Thymus (tissue), 11 donors: ENCODE data around the gene TFEB. TPM values are rescaled to one million over a fixed set of nuclear protein-coding genes. Genes with fewer than 3 reads are reported as not detected.

Experiments
- DNase-seq, 9 donors: peaks; one replicate each; pipeline ENCODE4 v3.0.0-alpha.2; 2013; ENCODE audit warnings: low spot score in 9 of 9, low read depth in 6 of 9, missing footprints in 1 of 9
- H3K27ac ChIP-seq, 2 donors: one replicate each; pipeline ENCODE4 v1.5.1; 2013; ENCODE audit warnings: control low read depth in 1 of 2, low read depth in 1 of 2, low read length in 1 of 2, mild to moderate bottlenecking in 1 of 2, moderate library complexity in 1 of 2
- H3K27me3 ChIP-seq, 2 donors: one replicate each; pipeline ENCODE4 v1.5.1; 2013; ENCODE audit warnings: low read length in 1 of 2; ENCODE audit not compliant: control insufficient read depth in 2 of 2, insufficient read depth in 1 of 2
- H3K36me3 ChIP-seq, 2 donors: one replicate each; pipeline ENCODE4 v1.5.1; 2013; ENCODE audit warnings: low read length in 1 of 2, mild to moderate bottlenecking in 1 of 2, moderate library complexity in 1 of 2; ENCODE audit not compliant: control insufficient read depth in 2 of 2, insufficient read depth in 2 of 2
- H3K4me1 ChIP-seq, 2 donors: one replicate each; pipeline ENCODE4 v1.5.1; 2013; ENCODE audit warnings: low read length in 2 of 2; ENCODE audit not compliant: control insufficient read depth in 2 of 2, insufficient read depth in 2 of 2
- H3K4me3 ChIP-seq, 2 donors: one replicate each; pipeline ENCODE4 v1.5.1; 2013; ENCODE audit warnings: low read length in 2 of 2, control low read depth in 1 of 2, mild to moderate bottlenecking in 1 of 2
- H3K9me3 ChIP-seq, 2 donors: one replicate each; pipeline ENCODE4 v1.5.1; 2013; ENCODE audit warnings: low read length in 1 of 2, mild to moderate bottlenecking in 1 of 2; ENCODE audit not compliant: control insufficient read depth in 2 of 2, insufficient read depth in 1 of 2
- WGBS: extraction: QIAGEN DNeasy Blood & Tissue Kit; methylation state at CpG from one replicate; pipeline ENCODE4 v1.1.7; 2013; 5-methylcytosine and 5-hydroxymethylcytosine counted together
- polyA plus RNA-seq: library from polyadenylated mRNA; stranded (reverse); fragments of 200-250 nt; gene quantifications from one replicate; pipeline ENCODE4 v1.2.3, GENCODE V29; 2013
- total RNA-seq: library from RNA; stranded (reverse); fragments of 120-200 nt; gene quantifications from one replicate; pipeline ENCODE4 v1.2.4, GENCODE V29; 2013
- donor health status: healthy.

The TFEB gene
- total and polyA plus RNA-seq, 2 donors: 6.1 to 22.8 TPM

- Histone ChIP-seq H3K27ac (peak overlapping the region in 1 of 2 donors; percentile 11), H3K9me3 (peaks cover 0 to 3% of the 10 kb centered on the region in 2 donors), H3K27me3 (peaks cover 0 to 2% of the 10 kb centered on the region in 2 donors), H3K4me1 (no peaks in the 10 kb centered on the region), H3K36me3 (no peaks in the 10 kb centered on the region), H3K4me3 (no peak overlapping the region)
- no peak for DNase-seq
- 91% methylated on average over 15 of the region's 15 CpGs for WGBS
Observed at GRCh38 chr6:41697861-41698781, 37.3 kb downstream of the TFEB start.

- Histone ChIP-seq H3K27ac (no peak overlapping the region), H3K36me3 (no peaks in the 10 kb centered on the region), H3K4me1 (no peaks in the 10 kb centered on the region), H3K27me3 (peaks cover 0 to 2% of the 10 kb centered on the region in 2 donors), H3K9me3 (peaks cover 0 to 3% of the 10 kb centered on the region in 2 donors), H3K4me3 (no peak overlapping the region)
- 97% methylated on average over 6 of the region's 6 CpGs for WGBS
- no peak for DNase-seq
Observed at GRCh38 chr6:41696788-41697187, 38.6 kb downstream of the TFEB start.

GRCh38 chr6:41695825-41696224, 39.6 kb downstream of the TFEB start:
- peaks cover 0 to 1% of the 10 kb centered on the region in 2 donors for H3K9me3 ChIP-seq
- H3K36me3 ChIP-seq: no peaks in the 10 kb centered on the region
- H3K4me3 ChIP-seq: no peak overlapping the region
- WGBS: 96% methylated on average over 6 of the region's 6 CpGs
- no peak for DNase-seq
- H3K27me3 ChIP-seq: peaks cover 0 to 2% of the 10 kb centered on the region in 2 donors
- no peak overlapping the region for H3K27ac ChIP-seq
- no peaks in the 10 kb centered on the region for H3K4me1 ChIP-seq

- Histone ChIP-seq H3K4me1 (no peaks in the 10 kb centered on the region), H3K4me3 (no peak overlapping the region), H3K9me3 (no peaks in the 10 kb centered on the region), H3K27ac (no peak overlapping the region), H3K36me3 (no peaks in the 10 kb centered on the region), H3K27me3 (peaks cover 0 to 2% of the 10 kb centered on the region in 2 donors)
- WGBS: 80% methylated on average over 6 of the region's 6 CpGs
- no peak for DNase-seq
Observed at GRCh38 chr6:41694815-41695526, 40.4 kb downstream of the TFEB start.

- Histone ChIP-seq H3K36me3 (no peaks in the 10 kb centered on the region), H3K4me3 (no peak overlapping the region), H3K4me1 (peaks cover 0 to 1% of the 10 kb centered on the region in 2 donors), H3K27ac (no peak overlapping the region), H3K27me3 (peaks cover 0 to 2% of the 10 kb centered on the region in 2 donors), H3K9me3 (no peaks in the 10 kb centered on the region)
- no peak for DNase-seq
- 88% methylated on average over 10 of the region's 10 CpGs for WGBS
Observed at GRCh38 chr6:41693281-41694240, 41.8 kb downstream of the TFEB start.

- no peak overlapping the region for H3K27ac ChIP-seq
- 94% methylated on average over 2 of the region's 2 CpGs for WGBS
- H3K4me3 ChIP-seq: no peak overlapping the region
- H3K4me1 ChIP-seq: peaks cover 0 to 2% of the 10 kb centered on the region in 2 donors
- peaks cover 0 to 2% of the 10 kb centered on the region in 2 donors for H3K27me3 ChIP-seq
- no peaks in the 10 kb centered on the region for H3K9me3 ChIP-seq
- H3K36me3 ChIP-seq: no peaks in the 10 kb centered on the region
- DNase-seq: no peak
Observed at GRCh38 chr6:41692730-41693129, 42.7 kb downstream of the TFEB start.

GRCh38 chr6:41692080-41692675, 43.2 kb downstream of the TFEB start:
- Histone ChIP-seq H3K36me3 (no peaks in the 10 kb centered on the region), H3K4me3 (no peak overlapping the region), H3K9me3 (no peaks in the 10 kb centered on the region), H3K27me3 (peaks cover 0 to 2% of the 10 kb centered on the region in 2 donors), H3K27ac (no peak overlapping the region), H3K4me1 (peaks cover 0 to 2% of the 10 kb centered on the region in 2 donors)
- DNase-seq: no peak

GRCh38 chr6:41691426-41692079, 43.9 kb downstream of the TFEB start:
- Histone ChIP-seq H3K27me3 (peaks cover 0 to 2% of the 10 kb centered on the region in 2 donors), H3K4me3 (no peak overlapping the region), H3K27ac (no peak overlapping the region), H3K9me3 (no peaks in the 10 kb centered on the region), H3K4me1 (peaks cover 0 to 2% of the 10 kb centered on the region in 2 donors), H3K36me3 (no peaks in the 10 kb centered on the region)
- WGBS: 93% methylated on average over 8 of the region's 8 CpGs
- DNase-seq: no peak
